Osteocyte (in vitro differentiated cells): ENCODE data around the gene OXSR1. TPM values are rescaled to one million over a fixed set of nuclear protein-coding genes. Genes with fewer than 3 reads are reported as not detected.

Experiments
- DNase-seq: peaks from one replicate; pipeline ENCODE4 v3.0.0; 2021; ENCODE audit warnings: mixed read lengths; ENCODE audit not compliant: unreplicated experiment; ENCODE audit errors: extremely low spot score
- H3K27ac Mint-ChIP-seq: one replicate; pipeline ENCODE4 v1.8.0; 2021; ENCODE audit warnings: mild to moderate bottlenecking, mixed read lengths; ENCODE audit not compliant: unreplicated experiment
- H3K27me3 Mint-ChIP-seq: one replicate; pipeline ENCODE4 v1.8.0; 2021; ENCODE audit warnings: mixed read lengths; ENCODE audit not compliant: unreplicated experiment
- H3K36me3 Mint-ChIP-seq: one replicate; pipeline ENCODE4 v1.8.0; 2021; ENCODE audit warnings: mixed read lengths; ENCODE audit not compliant: unreplicated experiment
- H3K4me1 Mint-ChIP-seq: one replicate; pipeline ENCODE4 v1.8.0; 2021; ENCODE audit warnings: mixed read lengths; ENCODE audit not compliant: unreplicated experiment
- H3K4me3 Mint-ChIP-seq: one replicate; pipeline ENCODE4 v1.8.0; 2021; ENCODE audit warnings: mild to moderate bottlenecking, moderate library complexity, mixed read lengths; ENCODE audit not compliant: unreplicated experiment
- H3K9me3 Mint-ChIP-seq: one replicate; pipeline ENCODE4 v1.8.0; 2021; ENCODE audit warnings: mixed read lengths; ENCODE audit not compliant: unreplicated experiment
- total RNA-seq: library from RNA; stranded (reverse); gene quantifications from 2 replicates; pipeline ENCODE4 v1.2.1, GENCODE V29; 2021
- TF ChIP-seq, protein P1 (sequence below): fragments of 200-600 bp; sonication (generic); IDR thresholded peaks from 2 replicates; pipeline ENCODE4 v1.5.0; 2021; ENCODE audit warnings: antibody characterized with exemption, mild to moderate bottlenecking, moderate library complexity

OXSR1 gene
- total RNA-seq, 1 donor from 2014 or later: 57.8 TPM

DNA sequence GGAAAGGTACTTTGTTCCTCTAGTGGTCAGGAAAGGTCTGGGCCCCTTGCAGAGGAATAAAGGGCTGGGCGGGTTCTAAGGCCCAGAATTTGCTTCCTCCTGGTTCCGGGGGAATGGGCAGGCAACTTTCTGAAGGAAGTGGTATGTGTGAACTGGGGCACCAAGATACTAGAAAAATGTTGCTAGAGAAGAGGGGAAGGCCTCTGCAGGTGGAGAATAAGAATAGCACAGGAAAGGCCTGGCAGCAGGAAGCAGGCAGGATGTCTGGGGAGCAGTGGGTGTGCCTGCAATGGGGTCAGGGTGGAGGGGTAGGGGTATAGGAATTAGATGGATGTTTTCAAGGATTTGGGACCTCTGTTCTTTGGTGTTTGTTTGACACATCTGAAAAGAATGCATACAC lies 102.3 kb downstream of the OXSR1 start:
- no peaks in the 10 kb centered on the region for H3K9me3 Mint-ChIP-seq
- TF ChIP-seq, protein P1, sequence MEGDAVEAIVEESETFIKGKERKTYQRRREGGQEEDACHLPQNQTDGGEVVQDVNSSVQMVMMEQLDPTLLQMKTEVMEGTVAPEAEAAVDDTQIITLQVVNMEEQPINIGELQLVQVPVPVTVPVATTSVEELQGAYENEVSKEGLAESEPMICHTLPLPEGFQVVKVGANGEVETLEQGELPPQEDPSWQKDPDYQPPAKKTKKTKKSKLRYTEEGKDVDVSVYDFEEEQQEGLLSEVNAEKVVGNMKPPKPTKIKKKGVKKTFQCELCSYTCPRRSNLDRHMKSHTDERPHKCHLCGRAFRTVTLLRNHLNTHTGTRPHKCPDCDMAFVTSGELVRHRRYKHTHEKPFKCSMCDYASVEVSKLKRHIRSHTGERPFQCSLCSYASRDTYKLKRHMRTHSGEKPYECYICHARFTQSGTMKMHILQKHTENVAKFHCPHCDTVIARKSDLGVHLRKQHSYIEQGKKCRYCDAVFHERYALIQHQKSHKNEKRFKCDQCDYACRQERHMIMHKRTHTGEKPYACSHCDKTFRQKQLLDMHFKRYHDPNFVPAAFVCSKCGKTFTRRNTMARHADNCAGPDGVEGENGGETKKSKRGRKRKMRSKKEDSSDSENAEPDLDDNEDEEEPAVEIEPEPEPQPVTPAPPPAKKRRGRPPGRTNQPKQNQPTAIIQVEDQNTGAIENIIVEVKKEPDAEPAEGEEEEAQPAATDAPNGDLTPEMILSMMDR: no peak
- H3K36me3 Mint-ChIP-seq: peaks cover 9% of the 10 kb centered on the region
- no peak overlapping the region for H3K27ac Mint-ChIP-seq
- no peak for DNase-seq
- H3K4me1 Mint-ChIP-seq: peaks cover 21% of the 10 kb centered on the region
- no peak overlapping the region for H3K4me3 Mint-ChIP-seq
- H3K27me3 Mint-ChIP-seq: no peaks in the 10 kb centered on the region

DNA sequence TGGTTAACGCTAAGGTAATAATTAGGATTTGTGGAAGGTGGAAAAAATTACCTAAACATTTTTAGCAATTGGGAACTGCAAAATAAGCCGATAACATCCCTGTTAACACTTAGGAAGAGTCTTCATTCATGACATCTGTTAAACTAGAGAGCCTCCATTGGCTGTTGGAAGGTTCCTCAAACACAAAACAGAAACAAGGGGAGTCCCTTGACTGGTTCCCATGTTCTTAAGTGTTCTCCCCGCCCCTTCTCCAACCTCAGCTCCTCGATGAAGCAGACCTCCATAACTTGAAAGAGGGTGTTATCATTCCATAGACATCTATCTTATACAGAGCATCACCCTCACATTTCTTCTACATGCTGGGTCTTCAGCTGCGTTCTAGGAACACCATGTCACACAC lies 102.8 kb downstream of the OXSR1 start:
- TF ChIP-seq, protein P1: no peak
- peaks cover 21% of the 10 kb centered on the region for H3K4me1 Mint-ChIP-seq
- H3K27ac Mint-ChIP-seq: no peak overlapping the region
- H3K27me3 Mint-ChIP-seq: no peaks in the 10 kb centered on the region
- no peak overlapping the region for H3K4me3 Mint-ChIP-seq
- H3K9me3 Mint-ChIP-seq: no peaks in the 10 kb centered on the region
- peaks cover 9% of the 10 kb centered on the region for H3K36me3 Mint-ChIP-seq
- DNase-seq: no peak

DNA sequence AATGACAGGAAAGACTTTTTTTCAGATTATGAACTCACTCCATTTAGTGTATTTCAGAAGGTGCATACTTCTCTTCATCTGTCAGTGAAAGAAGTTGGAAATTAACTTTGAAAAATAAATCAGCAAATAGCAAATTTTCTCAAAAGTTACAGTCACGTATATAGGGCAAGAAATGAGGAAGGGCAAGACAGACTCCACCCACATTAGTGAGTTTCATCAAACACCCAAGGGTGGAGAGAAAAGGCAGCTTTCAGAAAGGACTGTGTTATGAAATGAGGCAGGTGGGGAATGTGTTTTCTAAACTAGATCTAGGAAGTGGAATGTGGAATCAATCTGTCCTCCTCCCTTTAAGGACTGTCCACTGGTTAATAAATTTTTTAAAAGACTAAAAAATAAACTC lies 103.2 kb downstream of the OXSR1 start:
- no peak overlapping the region for H3K4me3 Mint-ChIP-seq
- no peak for DNase-seq
- H3K4me1 Mint-ChIP-seq: peaks cover 18% of the 10 kb centered on the region
- H3K9me3 Mint-ChIP-seq: no peaks in the 10 kb centered on the region
- TF ChIP-seq, protein P1: no peak
- H3K27me3 Mint-ChIP-seq: no peaks in the 10 kb centered on the region
- H3K27ac Mint-ChIP-seq: no peak overlapping the region
- H3K36me3 Mint-ChIP-seq: peaks cover 9% of the 10 kb centered on the region

DNA sequence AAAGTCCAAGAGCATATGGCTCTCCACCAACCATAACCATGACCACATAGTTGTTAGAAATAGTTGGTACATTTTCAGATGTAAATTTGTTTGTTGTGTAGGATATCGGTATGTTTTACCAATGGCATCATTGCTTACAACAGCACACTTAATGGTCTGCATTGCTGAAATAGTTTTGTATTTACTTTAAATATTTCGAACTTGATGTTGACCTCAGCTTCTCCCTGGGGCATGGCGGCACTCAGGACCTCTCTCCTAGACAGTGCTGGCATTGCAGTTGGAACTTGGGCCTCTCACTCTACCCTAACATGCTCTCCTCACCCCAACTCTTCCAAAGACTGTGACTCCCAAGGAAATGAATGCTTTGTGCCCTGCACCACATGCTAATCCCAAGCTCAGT lies 105.3 kb downstream of the OXSR1 start:
- Mint-ChIP-seq H3K27me3 (no peaks in the 10 kb centered on the region), H3K4me1 (peaks cover 12% of the 10 kb centered on the region), H3K36me3 (peaks cover 17% of the 10 kb centered on the region), H3K9me3 (no peaks in the 10 kb centered on the region), H3K27ac (no peak overlapping the region), H3K4me3 (no peak overlapping the region)
- DNase-seq: no peak
- TF ChIP-seq, protein P1: no peak

DNA sequence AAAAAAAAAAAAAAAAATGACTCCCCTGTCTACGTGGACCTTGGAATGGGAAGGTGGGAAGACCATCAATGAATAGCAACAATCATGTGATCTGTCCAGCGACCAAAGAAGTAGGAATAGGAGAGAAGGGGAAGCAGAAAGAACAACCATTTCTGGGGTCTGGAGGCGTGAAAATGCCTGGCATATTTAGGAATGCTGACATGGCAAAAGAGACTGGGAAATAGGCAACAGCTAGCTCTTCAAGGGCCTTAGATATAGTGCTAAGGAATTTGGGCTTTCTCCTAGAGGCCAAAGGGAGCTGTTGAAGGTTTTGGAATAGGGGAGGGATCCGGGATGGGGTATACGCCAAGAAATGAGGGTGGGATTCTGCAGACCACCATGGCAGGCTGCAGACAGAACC lies 106.2 kb downstream of the OXSR1 start:
- Mint-ChIP-seq H3K27me3 (no peaks in the 10 kb centered on the region), H3K4me1 (peaks cover 12% of the 10 kb centered on the region), H3K4me3 (no peak overlapping the region), H3K36me3 (peaks cover 17% of the 10 kb centered on the region), H3K27ac (no peak overlapping the region), H3K9me3 (no peaks in the 10 kb centered on the region)
- DNase-seq: no peak
- TF ChIP-seq, protein P1: no peak
